ENCODE measurements around the gene KIF5A.

GRCh38 chr12:57606399-57606798 lies 56.6 kb downstream of the KIF5A start:
- TF ChIP-seq CTCF (conservative IDR thresholded peaks at IDR 0.05) (no peak), ZFX (IDR thresholded peaks at IDR 0.05) (no peak)

Data from C4-2B (cell line).